ENCODE data around the gene P2RY1.

Gene P2RY1

GRCh38 chr3:152879790-152880174, 44.9 kb downstream of the P2RY1 start:
- TF ChIP-seq CTCF (conservative IDR thresholded peaks at IDR 0.05), result no peak
- H3K27ac ChIP-seq, result no peak overlapping the region

GRCh38 chr3:152885076-152885475, 50.1 kb downstream of the P2RY1 start:
- H3K27ac ChIP-seq, result no peak overlapping the region
- TF ChIP-seq CTCF (conservative IDR thresholded peaks at IDR 0.05), result no peak
